DMS79 (cell line): Measurements from ENCODE around the gene MTMR12.

Experiments
- DNase-seq: peaks from one replicate; lab custom pipeline; 2025; lab: John Stamatoyannopoulos, UW

MTMR12 gene

DNA sequence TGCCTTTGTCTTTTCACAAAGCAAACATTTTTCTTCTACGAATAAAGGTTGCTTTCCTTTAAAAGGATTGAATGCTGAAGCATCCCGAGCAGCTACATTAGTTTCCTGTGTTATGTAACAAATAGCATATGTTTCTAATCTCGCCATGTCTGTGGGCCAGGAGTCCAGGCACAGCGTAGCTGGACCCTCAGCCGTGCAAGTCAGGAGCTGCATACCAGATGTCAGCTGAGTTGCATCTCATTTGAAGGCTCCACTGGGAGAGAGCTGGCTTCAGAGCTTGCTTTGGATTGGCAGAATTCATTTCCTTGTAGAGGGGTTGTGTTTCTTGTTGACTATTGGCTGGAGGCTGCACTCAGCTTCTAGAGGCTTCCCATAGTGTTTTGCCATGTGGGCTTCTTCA is 122.6 kb downstream of the MTMR12 start:
- no peak for DNase-seq

DNA sequence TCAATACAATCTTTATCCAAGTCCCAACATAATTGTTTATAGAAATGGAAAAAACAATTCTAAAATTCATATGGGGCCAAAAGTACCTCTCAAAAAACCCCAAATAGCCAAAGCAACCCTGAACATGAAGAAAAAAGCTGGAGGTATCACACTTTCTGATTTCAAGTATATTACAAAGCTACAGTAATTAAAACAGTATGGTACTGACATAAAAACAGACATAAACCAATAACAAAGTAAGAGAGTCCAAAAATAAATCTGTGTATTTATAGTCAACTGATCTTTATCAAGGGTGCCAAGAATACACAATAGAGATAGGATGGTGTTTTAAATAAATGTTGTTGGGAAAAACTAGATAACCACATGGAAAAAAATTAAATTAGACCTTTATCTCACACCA is 125.1 kb downstream of the MTMR12 start:
- DNase-seq = no peak

DNA sequence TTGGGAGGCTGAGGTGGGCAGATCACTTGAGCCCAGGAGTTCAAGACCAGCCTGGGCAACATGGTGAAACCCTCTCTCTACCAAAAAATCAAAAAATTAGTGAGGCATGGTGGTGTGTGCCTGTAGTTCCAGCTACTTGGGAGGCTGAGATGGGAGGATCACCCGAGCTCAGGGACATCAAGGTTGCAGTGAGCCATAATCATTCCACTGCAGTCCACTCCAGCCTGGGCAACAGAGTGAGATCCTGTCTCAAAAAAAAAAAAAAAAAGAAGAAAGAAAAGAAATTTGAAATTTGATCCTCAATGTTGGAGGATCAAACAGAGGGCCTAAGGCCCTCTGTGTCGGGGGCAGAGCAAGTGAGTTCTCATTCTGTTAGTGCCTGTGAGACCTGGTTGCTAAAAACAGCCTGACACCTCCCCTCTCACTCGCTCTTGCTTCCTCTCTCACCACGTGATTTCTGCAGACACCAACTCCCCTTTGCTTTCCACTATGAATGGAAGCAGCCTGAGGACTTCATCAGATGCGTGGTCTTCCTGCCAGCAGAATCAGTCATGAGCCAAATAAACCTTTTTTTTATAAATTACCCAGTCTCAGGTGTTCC is 130.2 kb downstream of the MTMR12 start:
- DNase-seq = no peak
